22Rv1 (cell line): ENCODE data around the gene ZNF608.

Source experiments
- ZFX ChIP-seq: fragments of 450-650 bp; IDR thresholded peaks from 2 replicates; pipeline ENCODE4 v1.6.1; 2017; ENCODE audit warnings: antibody characterized with exemption, borderline replicate concordance
- TF ChIP-seq, protein P1 (sequence below): fragments of 450-650 bp; IDR thresholded peaks from 2 replicates; pipeline ENCODE4 v1.5.1; 2017; ENCODE audit warnings: mild to moderate bottlenecking

DNA sequence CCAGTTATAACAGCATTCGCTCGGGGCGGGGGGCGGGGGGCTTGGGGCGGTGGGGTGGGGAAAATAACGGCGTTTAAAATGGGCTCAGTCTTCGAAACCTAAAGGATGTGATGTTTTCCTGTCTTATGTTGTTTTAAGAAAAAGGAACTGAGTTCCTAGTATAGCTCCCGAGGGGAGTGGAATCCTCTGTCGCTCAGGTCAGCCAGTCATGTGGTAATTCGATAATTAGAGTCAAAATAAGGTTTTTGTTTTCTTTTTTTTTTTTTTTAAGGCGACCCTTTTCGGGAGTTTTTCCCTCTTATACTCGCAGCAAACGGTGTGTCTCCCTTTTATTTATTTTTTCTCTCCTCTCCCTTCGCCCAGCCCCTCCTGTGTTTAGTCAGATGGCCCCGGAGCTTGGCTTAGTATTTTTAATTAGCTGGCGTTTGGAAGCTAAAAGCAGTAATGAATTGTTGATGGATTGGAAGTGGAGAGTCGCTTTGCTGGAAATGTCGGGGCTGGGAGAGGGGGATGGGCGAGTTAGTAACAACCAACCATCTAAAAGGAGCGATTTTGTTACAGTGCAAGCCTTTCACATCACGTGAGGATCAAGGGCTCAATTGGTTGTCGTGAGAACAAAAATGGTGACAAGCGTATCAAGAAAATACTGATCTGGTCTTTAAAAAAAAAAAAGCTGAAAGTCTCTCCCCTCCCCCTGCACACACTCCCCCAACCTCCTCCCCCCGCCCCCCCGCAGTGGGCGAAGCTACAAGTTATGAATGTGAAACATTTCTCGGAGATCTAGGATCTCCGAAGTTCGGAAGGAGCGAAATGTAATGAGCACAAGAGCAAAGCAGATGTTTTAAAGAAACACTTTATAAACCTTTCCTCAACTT is 714 bp upstream of the ZNF608 start:
- TF ChIP-seq, protein P1, sequence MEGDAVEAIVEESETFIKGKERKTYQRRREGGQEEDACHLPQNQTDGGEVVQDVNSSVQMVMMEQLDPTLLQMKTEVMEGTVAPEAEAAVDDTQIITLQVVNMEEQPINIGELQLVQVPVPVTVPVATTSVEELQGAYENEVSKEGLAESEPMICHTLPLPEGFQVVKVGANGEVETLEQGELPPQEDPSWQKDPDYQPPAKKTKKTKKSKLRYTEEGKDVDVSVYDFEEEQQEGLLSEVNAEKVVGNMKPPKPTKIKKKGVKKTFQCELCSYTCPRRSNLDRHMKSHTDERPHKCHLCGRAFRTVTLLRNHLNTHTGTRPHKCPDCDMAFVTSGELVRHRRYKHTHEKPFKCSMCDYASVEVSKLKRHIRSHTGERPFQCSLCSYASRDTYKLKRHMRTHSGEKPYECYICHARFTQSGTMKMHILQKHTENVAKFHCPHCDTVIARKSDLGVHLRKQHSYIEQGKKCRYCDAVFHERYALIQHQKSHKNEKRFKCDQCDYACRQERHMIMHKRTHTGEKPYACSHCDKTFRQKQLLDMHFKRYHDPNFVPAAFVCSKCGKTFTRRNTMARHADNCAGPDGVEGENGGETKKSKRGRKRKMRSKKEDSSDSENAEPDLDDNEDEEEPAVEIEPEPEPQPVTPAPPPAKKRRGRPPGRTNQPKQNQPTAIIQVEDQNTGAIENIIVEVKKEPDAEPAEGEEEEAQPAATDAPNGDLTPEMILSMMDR: no peak
- no peak for TF ChIP-seq ZFX
